ENCODE results near the gene IGSF5. TPM values are rescaled to one million over a fixed set of nuclear protein-coding genes. Genes with fewer than 3 reads are reported as not detected.

IGSF5 gene
- total RNA-seq, 1 experiment from 2014 or later: not detected

GRCh38 chr21:39850333-39850732 is 105.3 kb downstream of the IGSF5 start:
- intact Hi-C loops (cut with micrococcal nuclease; ENCODE audit: unreplicated experiment): no loop called here
- Histone ChIP-seq H3K4me1 (ENCODE audit: insufficient read depth, low read length, poor library complexity, severe bottlenecking) (no peaks in the 10 kb centered on the region), H3K27ac (ENCODE audit: low read depth, low read length, poor library complexity, severe bottlenecking) (no peak overlapping the region), H3K27me3 (replicated peaks; ENCODE audit: insufficient read depth, low read depth, low read length, poor library complexity) (no peaks in the 10 kb centered on the region), H3K36me3 (ENCODE audit: insufficient read depth, low read length, poor library complexity, severe bottlenecking) (no peaks in the 10 kb centered on the region), H3K9me3 (ENCODE audit: low read depth, low read length, poor library complexity, severe bottlenecking) (peaks cover 9% of the 10 kb centered on the region), H3K4me3 (ENCODE audit: low read depth, low read length, poor library complexity, severe bottlenecking) (no peak overlapping the region)
- no TSS peak for BruUV-seq (replicated peaks)
- POLR2A ChIA-PET (ENCODE audit: low non-redundant PET): no interaction called here
- TF ChIP-seq, protein P1, sequence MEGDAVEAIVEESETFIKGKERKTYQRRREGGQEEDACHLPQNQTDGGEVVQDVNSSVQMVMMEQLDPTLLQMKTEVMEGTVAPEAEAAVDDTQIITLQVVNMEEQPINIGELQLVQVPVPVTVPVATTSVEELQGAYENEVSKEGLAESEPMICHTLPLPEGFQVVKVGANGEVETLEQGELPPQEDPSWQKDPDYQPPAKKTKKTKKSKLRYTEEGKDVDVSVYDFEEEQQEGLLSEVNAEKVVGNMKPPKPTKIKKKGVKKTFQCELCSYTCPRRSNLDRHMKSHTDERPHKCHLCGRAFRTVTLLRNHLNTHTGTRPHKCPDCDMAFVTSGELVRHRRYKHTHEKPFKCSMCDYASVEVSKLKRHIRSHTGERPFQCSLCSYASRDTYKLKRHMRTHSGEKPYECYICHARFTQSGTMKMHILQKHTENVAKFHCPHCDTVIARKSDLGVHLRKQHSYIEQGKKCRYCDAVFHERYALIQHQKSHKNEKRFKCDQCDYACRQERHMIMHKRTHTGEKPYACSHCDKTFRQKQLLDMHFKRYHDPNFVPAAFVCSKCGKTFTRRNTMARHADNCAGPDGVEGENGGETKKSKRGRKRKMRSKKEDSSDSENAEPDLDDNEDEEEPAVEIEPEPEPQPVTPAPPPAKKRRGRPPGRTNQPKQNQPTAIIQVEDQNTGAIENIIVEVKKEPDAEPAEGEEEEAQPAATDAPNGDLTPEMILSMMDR (conservative IDR thresholded peaks at IDR 0.05; ENCODE audit: low read depth, low read length): no peak
- TF ChIP-seq EZH2 (IDR thresholded peaks at IDR 0.05; ENCODE audit: borderline replicate concordance, low read depth, low read length, poor library complexity, severe bottlenecking): no peak
- CTCF ChIA-PET: no interaction called here
- no peak for DNase-seq (ENCODE audit: low spot score)

DNA sequence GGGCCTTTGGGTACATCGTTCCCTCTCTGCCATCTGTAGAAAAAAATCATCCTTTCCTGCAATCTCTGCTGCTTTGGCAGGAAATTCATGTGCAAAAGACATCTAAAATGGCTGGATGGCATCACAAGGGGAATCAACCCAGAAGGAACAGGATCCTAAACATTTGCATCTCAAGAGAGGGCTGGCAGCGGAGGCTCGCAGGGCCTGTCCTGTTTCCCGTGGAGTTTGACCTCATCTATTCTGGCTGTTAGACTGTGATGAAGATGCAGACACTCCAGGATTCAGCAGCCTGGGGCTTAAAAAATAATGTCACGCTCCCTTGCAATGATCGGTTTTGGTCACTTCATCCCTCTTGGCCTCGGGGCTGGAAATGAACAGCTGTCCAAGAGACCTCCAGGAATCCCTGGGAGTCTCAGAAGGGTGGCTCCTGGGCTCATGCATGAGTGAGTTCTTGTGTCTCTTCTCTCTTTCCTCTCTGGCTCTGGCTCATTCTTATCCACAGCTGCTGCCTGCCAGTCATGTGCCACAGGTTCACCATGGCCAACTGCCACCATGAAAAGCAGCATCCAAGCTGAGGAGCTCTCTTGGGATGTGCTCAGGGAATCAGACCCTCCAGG is 106.1 kb downstream of the IGSF5 start:
- Histone ChIP-seq H3K36me3 (ENCODE audit: insufficient read depth, low read length, poor library complexity, severe bottlenecking) (no peaks in the 10 kb centered on the region), H3K9me3 (ENCODE audit: low read depth, low read length, poor library complexity, severe bottlenecking) (peaks cover 9% of the 10 kb centered on the region), H3K4me1 (ENCODE audit: insufficient read depth, low read length, poor library complexity, severe bottlenecking) (no peaks in the 10 kb centered on the region), H3K27me3 (replicated peaks; ENCODE audit: insufficient read depth, low read depth, low read length, poor library complexity) (no peaks in the 10 kb centered on the region), H3K4me3 (ENCODE audit: low read depth, low read length, poor library complexity, severe bottlenecking) (no peak overlapping the region), H3K27ac (ENCODE audit: low read depth, low read length, poor library complexity, severe bottlenecking) (no peak overlapping the region)
- ChIA-PET POLR2A (ENCODE audit: low non-redundant PET) (no interaction called here), CTCF (no interaction called here)
- intact Hi-C loops (cut with micrococcal nuclease; ENCODE audit: unreplicated experiment): no loop called here
- TF ChIP-seq, protein P1 (conservative IDR thresholded peaks at IDR 0.05; ENCODE audit: low read depth, low read length): no peak
- TF ChIP-seq EZH2 (IDR thresholded peaks at IDR 0.05; ENCODE audit: borderline replicate concordance, low read depth, low read length, poor library complexity, severe bottlenecking): no peak
- no peak for DNase-seq (ENCODE audit: low spot score)
- no TSS peak for BruUV-seq (replicated peaks)

Other genes starting within 250 kb of the IGSF5 start
- gene B3GALT5, start 132.2 kb upstream of the IGSF5 start, total RNA-seq (2021): 0.32 and 0.33 TPM in 2 replicates
- gene PCP4, start 122.3 kb downstream of the IGSF5 start, total RNA-seq (2021): not detected in 2 replicates